Stomach (tissue), 9 donors: ENCODE results near the gene MSH5. TPM values are rescaled to one million over a fixed set of nuclear protein-coding genes. Genes with fewer than 3 reads are reported as not detected.
"Not testable (repeated sequence)": the region's sequence is repeated elsewhere in the genome, so short reads cannot be mapped to it uniquely, and the experiment has no call there.

Source experiments
- DNase-seq, 2 donors: peaks; one replicate each; pipeline versions ENCODE4 v3.0.0 to v3.0.0-alpha.2; 2013 to 2019
- H3K27ac ChIP-seq, 5 donors: fragments of 200-600 bp in 4 of 5; sonication (generic) in 4 of 5; one replicate each; pipeline ENCODE4 v1.5.1; 2013 to 2019; ENCODE audit warnings: mild to moderate bottlenecking in 1 of 5, moderate library complexity in 1 of 5
- H3K27me3 ChIP-seq, 3 donors: fragments of 200-600 bp; sonication (generic); one replicate each; pipeline ENCODE4 v1.5.1; 2017 to 2019; ENCODE audit warnings: mixed run types in 1 of 3
- H3K36me3 ChIP-seq, 4 donors: fragments of 200-600 bp; sonication (generic); 1 replicate in 3 of 4; 2 replicates in 1 of 4; pipeline ENCODE4 v1.5.1; 2016 to 2019
- H3K4me1 ChIP-seq, 4 donors: fragments of 200-600 bp; sonication (generic); one replicate each; pipeline ENCODE4 v1.5.1; 2016 to 2019
- H3K4me3 ChIP-seq, 4 donors: fragments of 200-600 bp; sonication (generic) in 3 of 4; one replicate each; pipeline ENCODE4 v1.5.1; 2016 to 2019; ENCODE audit warnings: mild to moderate bottlenecking in 1 of 4
- H3K9me3 ChIP-seq, 4 donors: fragments of 200-600 bp; sonication (generic); one replicate each; pipeline ENCODE4 v1.5.1; 2016 to 2019
- CTCF ChIP-seq, 7 experiments: fragments of 450-650 bp in 4 of 7; fragments of 200-600 bp in 3 of 7; sonication (generic) in 3 of 7; IDR thresholded peaks; one replicate each; pipeline ENCODE4 v1.5.1; 2016 to 2019; ENCODE audit warnings: antibody characterized with exemption in 7 of 7, control low read depth in 2 of 7, mild to moderate bottlenecking in 1 of 7
- EP300 ChIP-seq: sonication (generic); formaldehyde crosslinking; IDR thresholded peaks from one replicate; pipeline ENCODE4 v1.6.1; 2017; ENCODE audit warnings: antibody characterized with exemption
- POLR2A ChIP-seq, 4 donors: fragments of 450-650 bp; IDR thresholded peaks; one replicate each; pipeline ENCODE4 v1.6.1; 2016; ENCODE audit warnings: antibody characterized with exemption in 4 of 4, control low read depth in 2 of 4, mild to moderate bottlenecking in 1 of 4, moderate library complexity in 1 of 4
- POLR2AphosphoS5 ChIP-seq, 3 donors: sonication (generic); formaldehyde crosslinking; IDR thresholded peaks; one replicate each; pipeline ENCODE4 v1.6.1; 2016; ENCODE audit warnings: antibody characterized with exemption in 3 of 3
- WGBS, 5 donors: extraction: QIAGEN DNeasy Blood & Tissue Kit in 3 of 5; methylation state at CpG; one replicate each; pipeline versions ENCODE4 v1.1.5 to v1.1.7; 2013 to 2018; 5-methylcytosine and 5-hydroxymethylcytosine counted together
- intact Hi-C: fragments of 100-400 bp; cut with DNase I; formaldehyde crosslinking; loops from one replicate; pipeline ENCODE4 v1.15.1; 2023; ENCODE audit warnings: low total_unique reads
- polyA plus RNA-seq, 3 donors: library from polyadenylated mRNA; stranded (reverse); fragments of 200-250 nt; gene quantifications; one replicate each; pipeline ENCODE4 v1.2.3, GENCODE V29; 2013
- total RNA-seq, 5 donors: library from RNA; depleted of rRNA; stranded (reverse); fragments of >200 nt; gene quantifications; one replicate each; pipeline versions ENCODE4 v1.1.0 to v1.2.3, GENCODE V29; 2014 to 2016
- donor health status: healthy with polysubstance abuse.
- donor health status: Bipolar disorder and iron deficiency.
- donor health status: healthy.

Gene MSH5
- total and polyA plus RNA-seq, 8 donors = 2.9 to 66.4 (median 10.9) TPM

DNA sequence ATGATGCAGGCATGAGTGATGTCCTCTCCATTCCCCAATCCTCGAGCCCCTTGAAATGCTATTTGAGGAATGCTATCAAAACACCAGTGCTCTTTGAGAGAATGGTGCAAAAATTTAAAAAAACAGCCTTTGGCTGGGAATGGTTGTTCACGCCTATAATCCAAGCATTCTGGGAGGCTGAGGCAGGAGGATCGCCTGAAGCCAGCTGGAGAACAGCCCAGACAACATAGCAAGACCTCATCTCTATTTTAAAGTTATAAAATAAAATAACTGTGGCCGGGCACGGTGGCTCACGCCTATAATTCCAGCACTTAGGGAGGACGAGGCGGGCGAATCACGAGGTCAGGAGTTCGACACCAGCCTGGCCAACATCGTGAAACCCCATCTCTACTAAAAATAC, 60.0 kb downstream of the MSH5 start:
- no peak for DNase-seq
- Histone ChIP-seq H3K4me3 (no peak overlapping the region), H3K4me1 (peaks cover 6 to 16% (median 12%) of the 10 kb centered on the region in 4 donors), H3K27ac (no peak overlapping the region), H3K36me3 (peaks cover 4 to 46% (median 31%) of the 10 kb centered on the region in 4 donors), H3K9me3 (no peaks in the 10 kb centered on the region), H3K27me3 (no peaks in the 10 kb centered on the region)
- WGBS, 5 donors = 86 to 95% (median 89%) methylated on average over 12 of the region's 12 CpGs
- no peak for TF ChIP-seq POLR2A (IDR thresholded peaks at IDR 0.05)
- no peak for TF ChIP-seq CTCF (IDR thresholded peaks at IDR 0.05)
- no peak for TF ChIP-seq POLR2AphosphoS5 (IDR thresholded peaks at IDR 0.05)
- TF ChIP-seq EP300 = no peak
- intact Hi-C loops = no loop called here

- peaks cover 4 to 46% (median 31%) of the 10 kb centered on the region in 4 donors for H3K36me3 ChIP-seq
Measured at GRCh38 chr6:31801031-31801927, 61.5 kb downstream of the MSH5 start.

DNA sequence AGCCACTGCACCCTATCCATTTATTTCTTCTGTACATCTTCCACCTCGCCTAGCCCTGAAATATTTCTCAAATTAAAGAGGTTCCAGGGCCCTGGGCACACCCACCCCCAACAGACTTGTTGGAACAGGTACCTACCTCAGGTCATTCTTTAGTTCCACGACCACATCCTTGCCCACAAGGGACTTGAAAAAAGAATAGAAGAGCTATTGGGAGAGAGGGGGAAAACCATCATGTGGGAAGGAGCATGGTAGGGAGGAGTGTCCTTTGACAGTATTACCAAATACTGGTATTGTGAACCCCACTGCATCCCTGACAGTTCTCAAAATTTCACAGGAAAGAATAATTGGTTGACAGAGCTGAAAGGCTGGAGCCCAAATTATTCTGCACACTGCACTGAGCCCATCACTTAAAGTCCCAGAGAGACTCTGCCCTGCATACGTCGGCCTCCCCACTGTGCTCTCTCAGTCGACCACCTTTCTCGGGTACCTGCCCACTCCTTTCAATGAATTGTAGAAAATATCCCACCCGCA, 66.2 kb downstream of the MSH5 start:
- H3K36me3 ChIP-seq = peaks cover 4 to 31% (median 23%) of the 10 kb centered on the region in 4 donors
- no peak for TF ChIP-seq CTCF (IDR thresholded peaks at IDR 0.05)
- TF ChIP-seq POLR2AphosphoS5 (IDR thresholded peaks at IDR 0.05) = no peak
- no peak for TF ChIP-seq EP300
- TF ChIP-seq POLR2A (IDR thresholded peaks at IDR 0.05) = no peak

More at GRCh38 chr6:31801031-31801927, 61.5 kb downstream of the MSH5 start:
- intact Hi-C loops, H3K27me3 ChIP-seq, H3K9me3 ChIP-seq, H3K4me3 ChIP-seq, DNase-seq, H3K27ac ChIP-seq: not testable (repeated sequence)
- peaks cover 7 to 23% (median 13%) of the 10 kb centered on the region in 4 donors for H3K4me1 ChIP-seq
- 92 to 95% (median 93%) methylated on average over 8 of the region's 8 CpGs for WGBS, 5 donors

DNA sequence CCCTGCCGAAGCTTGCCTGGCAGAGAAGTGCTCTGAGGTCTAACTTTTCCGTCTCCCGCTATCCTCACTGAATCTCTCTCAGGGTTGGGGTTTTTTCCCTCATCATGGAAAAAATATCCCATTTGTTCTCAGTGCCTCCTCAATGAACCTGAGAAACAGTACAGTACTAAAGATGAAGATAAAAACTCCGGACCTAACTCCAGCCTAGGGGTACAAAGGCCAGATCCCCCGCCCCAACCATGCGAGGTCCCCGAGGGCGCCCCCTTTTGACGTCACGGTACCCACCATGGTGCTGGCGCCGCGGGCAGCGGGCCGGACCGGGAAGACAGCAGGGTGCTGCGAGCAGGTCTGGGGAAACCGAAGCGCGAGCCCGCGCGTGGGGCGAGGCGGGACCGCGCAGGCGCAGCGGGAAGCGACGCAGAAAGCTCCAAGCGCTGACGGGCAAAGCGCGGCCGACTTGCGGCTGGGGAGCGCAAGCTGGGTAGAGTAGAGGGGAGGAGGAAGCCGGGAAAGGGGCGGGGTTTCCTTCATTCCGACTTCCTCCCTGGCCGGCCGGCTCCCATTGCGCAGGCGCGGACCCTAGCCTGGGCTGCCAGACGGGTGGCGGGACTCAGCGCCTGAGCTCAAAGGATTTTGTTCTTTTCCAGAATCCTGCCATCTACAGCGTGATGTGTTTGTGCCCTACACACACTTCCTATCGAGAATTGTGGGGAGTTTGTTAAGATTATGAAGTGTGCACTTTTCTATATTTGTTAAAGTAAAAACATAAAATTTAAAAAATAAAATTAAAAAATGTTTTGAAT, 66.9 kb downstream of the MSH5 start, which contains the start of gene LSM2:
Gene LSM2, minus strand, starts transcription at position 497 of the 803 bp plus-strand sequence. Its CDS starts 209 bp downstream, at position 288.
- intact Hi-C loops = no loop called here

More for the DNA sequence above, 66.2 kb downstream of the MSH5 start:
- 12 to 17% (median 13%) methylated on average over 7 of the region's 7 CpGs for WGBS, 5 donors
- Histone ChIP-seq H3K27me3 (no peaks in the 10 kb centered on the region), H3K4me3 (peak overlapping the region; percentile 50 to 66 (median 60)), H3K27ac (peak overlapping the region; percentile 91 to 97 (median 94)), H3K4me1 (peaks cover 6 to 30% (median 16%) of the 10 kb centered on the region in 4 donors), H3K9me3 (no peaks in the 10 kb centered on the region)
- intact Hi-C loops = no loop called here
- DNase-seq = no peak

DNA sequence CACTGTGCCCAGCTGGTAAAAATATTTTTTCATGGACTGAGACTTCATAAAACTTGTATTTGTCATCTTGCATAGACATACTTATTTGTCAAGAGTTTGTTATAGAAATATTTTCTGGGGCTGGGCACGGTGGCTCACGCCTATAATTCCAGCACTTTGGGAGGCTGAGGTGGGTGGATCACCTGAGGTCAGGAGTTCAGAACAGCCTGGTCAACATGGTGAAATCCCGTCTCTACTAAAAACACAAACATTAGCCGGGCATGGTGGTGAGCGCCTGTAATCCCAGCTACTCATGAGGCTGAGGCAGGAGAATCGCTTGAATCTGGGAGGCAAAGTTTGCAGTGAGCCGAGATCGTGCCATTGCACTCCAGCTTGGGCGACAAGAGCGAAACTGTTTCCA, 68.8 kb downstream of the MSH5 start:
- H3K4me3 ChIP-seq, H3K36me3 ChIP-seq, H3K9me3 ChIP-seq, H3K27ac ChIP-seq, intact Hi-C loops, DNase-seq, H3K27me3 ChIP-seq: not testable (repeated sequence)
- H3K4me1 ChIP-seq = peaks cover 6 to 35% (median 20%) of the 10 kb centered on the region in 4 donors
- 85 to 90% (median 88%) methylated on average over 10 of the region's 10 CpGs for WGBS, 5 donors

More for the DNA sequence above, 66.9 kb downstream of the MSH5 start, which contains the start of gene LSM2:
- TF ChIP-seq CTCF (IDR thresholded peaks at IDR 0.05) = peak in 4 of 7 experiments; percentile 9 to 15 (median 14)
- TF ChIP-seq POLR2A (IDR thresholded peaks at IDR 0.05) = peak in 1 of 4 donors; percentile 54
- no peak for TF ChIP-seq EP300
- TF ChIP-seq POLR2AphosphoS5 (IDR thresholded peaks at IDR 0.05) = peak; percentile 93 to 98 (median 94)
- peak; percentile 99 for DNase-seq
- Histone ChIP-seq H3K9me3 (no peaks in the 10 kb centered on the region), H3K4me3 (peak within 1 kb of the TSS; percentile 50 to 66 (median 60)), H3K4me1 (peaks cover 6 to 30% (median 16%) of the 10 kb centered on the region in 4 donors), H3K27me3 (no peaks in the 10 kb centered on the region), H3K36me3 (peaks cover 4 to 24% (median 18%) of the 10 kb centered on the region in 4 donors), H3K27ac (peak within 1 kb of the TSS; percentile 91 to 97 (median 94))
- WGBS, 5 donors = 0% methylated on average over 26 to 51 of the region's 51 CpGs
